ENCODE data around the gene CTU2.
A peak's percentile ranks its signal among the peaks of the same experiment; 100 is the strongest.

Gene CTU2

DNA sequence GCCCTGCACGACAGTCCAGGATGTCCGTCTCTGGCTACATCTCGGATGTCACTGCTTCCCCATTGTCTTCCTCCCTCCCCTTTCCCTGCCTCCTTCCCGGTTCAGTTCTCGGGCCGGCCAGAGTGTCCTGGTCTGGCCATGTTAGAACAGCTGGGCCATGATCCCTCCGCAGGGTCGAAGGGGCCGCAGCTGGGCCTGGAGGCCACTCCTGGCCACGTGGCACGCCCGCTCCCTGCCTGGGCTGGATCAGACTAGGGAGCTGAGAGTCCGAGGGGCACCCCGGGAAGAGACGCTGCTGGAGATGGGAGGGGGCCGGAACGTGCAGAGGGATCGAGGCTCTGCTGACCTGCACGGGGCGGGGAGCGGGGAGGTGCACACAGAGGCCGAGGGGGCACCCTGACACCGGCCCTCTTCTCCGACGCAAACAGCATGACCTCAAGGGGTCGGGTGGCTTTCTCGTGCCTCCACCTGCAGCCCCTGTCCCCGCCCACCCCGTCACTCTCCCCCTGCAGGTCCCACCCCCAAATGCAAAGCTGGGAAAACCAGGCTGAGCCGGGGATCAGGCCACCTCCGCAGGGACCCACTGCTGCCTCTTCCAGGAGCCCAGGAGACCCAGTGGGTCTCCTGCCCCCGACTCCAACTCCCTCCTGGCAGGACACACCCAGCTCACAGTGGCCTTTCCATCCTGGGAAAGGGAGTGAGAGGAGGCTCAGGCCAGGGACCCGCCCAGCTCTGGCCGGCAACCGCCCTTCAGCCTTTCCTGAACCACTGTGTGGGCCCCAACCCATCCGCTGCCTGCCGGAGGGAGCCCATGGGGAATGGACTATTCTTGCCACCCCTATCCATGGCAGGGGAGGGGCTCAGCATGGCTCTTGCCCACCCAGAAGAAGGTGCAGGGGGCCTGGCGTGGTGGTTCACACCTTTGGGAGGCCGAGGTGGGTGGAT, 38.5 kb downstream of the CTU2 start:
- Histone ChIP-seq H3K36me3 (ENCODE audit: control insufficient read depth in 4 of 4, insufficient read depth in 4 of 4, low read length in 3 of 4) (peaks cover 4 to 61% (median 31%) of the 10 kb centered on the region in 4 experiments), H3K27ac (ENCODE audit: insufficient read depth in 1 of 2, low read depth in 1 of 2, low read length in 2 of 2, poor library complexity in 1 of 2, severe bottlenecking in 2 of 2) (no peak overlapping the region), H3K27me3 (replicated peaks in 2 of 5; ENCODE audit: control insufficient read depth in 4 of 5, insufficient read depth in 5 of 5, low read length in 4 of 5) (no peaks in the 10 kb centered on the region), H3K4me3 (ENCODE audit: control insufficient read depth in 1 of 7, extremely low read depth in 1 of 7, insufficient read depth in 4 of 7, low read depth in 2 of 7, low read length in 6 of 7) (no peak overlapping the region), H3K4me1 (ENCODE audit: control extremely low read depth in 1 of 4, control insufficient read depth in 4 of 4, insufficient read depth in 4 of 4, low read length in 3 of 4) (peaks cover 0 to 31% (median 26%) of the 10 kb centered on the region in 4 experiments), H3K9me3 (ENCODE audit: control extremely low read depth in 1 of 5, control insufficient read depth in 4 of 5, insufficient read depth in 2 of 5, low read depth in 1 of 5, low read length in 4 of 5) (no peaks in the 10 kb centered on the region)
- 87% methylated on average over 28 of the region's 39 CpGs for WGBS (ENCODE audit: insufficient coverage)
- ChIA-PET POLR2A (interaction anchor here (0.6 kb wide), 1 partner anchor 496 kb away, joined by 3 read pairs; no protein-coding TSS in a partner anchor), CTCF (interaction anchor here (1.0 to 8.9 kb wide), 11 partner anchors 9 to 468 kb away, joined by 3 to 81 read pairs (median 4); partner anchors contain the start of genes GALNS, PIEZO1 and TRAPPC2L)
- DNase-seq, result no peak

- CTCF ChIA-PET, result interaction anchor here (0.9 to 8.9 kb wide), 12 partner anchors 11 to 466 kb away, joined by 3 to 81 read pairs (median 4); partner anchors contain the start of genes GALNS, PIEZO1 and TRAPPC2L
- peak overlapping the region in 1 of 2 experiments; percentile 14 for H3K27ac ChIP-seq (ENCODE audit: insufficient read depth in 1 of 2, low read depth in 1 of 2, low read length in 2 of 2, poor library complexity in 1 of 2, severe bottlenecking in 2 of 2)
- WGBS (ENCODE audit: insufficient coverage), result 64% methylated on average over 13 of the region's 17 CpGs
These were observed 40.2 kb downstream of the CTU2 start for GRCh38 chr16:88746506-88746905.

GRCh38 chr16:88747588-88748301, 41.4 kb downstream of the CTU2 start:
- Histone ChIP-seq H3K4me1 (ENCODE audit: control extremely low read depth in 1 of 4, control insufficient read depth in 4 of 4, insufficient read depth in 4 of 4, low read length in 3 of 4) (peaks cover 0 to 31% (median 26%) of the 10 kb centered on the region in 4 experiments), H3K27me3 (replicated peaks in 2 of 5; ENCODE audit: control insufficient read depth in 4 of 5, insufficient read depth in 5 of 5, low read length in 4 of 5) (no peaks in the 10 kb centered on the region), H3K4me3 (ENCODE audit: control insufficient read depth in 1 of 7, extremely low read depth in 1 of 7, insufficient read depth in 4 of 7, low read depth in 2 of 7, low read length in 6 of 7) (no peak overlapping the region), H3K36me3 (ENCODE audit: control insufficient read depth in 4 of 4, insufficient read depth in 4 of 4, low read length in 3 of 4) (peaks cover 1 to 58% (median 19%) of the 10 kb centered on the region in 4 experiments), H3K9me3 (ENCODE audit: control extremely low read depth in 1 of 5, control insufficient read depth in 4 of 5, insufficient read depth in 2 of 5, low read depth in 1 of 5, low read length in 4 of 5) (no peaks in the 10 kb centered on the region), H3K27ac (ENCODE audit: insufficient read depth in 1 of 2, low read depth in 1 of 2, low read length in 2 of 2, poor library complexity in 1 of 2, severe bottlenecking in 2 of 2) (peak overlapping the region in 1 of 2 experiments; percentile 34)
- 90% methylated on average over 25 of the region's 26 CpGs for WGBS (ENCODE audit: insufficient coverage)
- ChIA-PET POLR2A (interaction anchor here (0.7 kb wide), 1 partner anchor 10 kb away, joined by 4 read pairs; no protein-coding TSS in a partner anchor), CTCF (interaction anchor here (0.6 to 8.9 kb wide), 11 partner anchors 9 to 106 kb away, joined by 3 to 81 read pairs (median 4); partner anchors contain the start of gene PIEZO1)
- DNase-seq, result peak; percentile 63 to 83 (median 73)

More at GRCh38 chr16:88746506-88746905, 40.2 kb downstream of the CTU2 start:
- no peaks in the 10 kb centered on the region for H3K27me3 ChIP-seq (replicated peaks in 2 of 5; ENCODE audit: control insufficient read depth in 4 of 5, insufficient read depth in 5 of 5, low read length in 4 of 5)
- DNase-seq, result no peak
- POLR2A ChIA-PET, result interaction anchor here (1.0 kb wide), 2 partner anchors 9 kb away, joined by 3 to 5 read pairs; no protein-coding TSS in a partner anchor
- H3K9me3 ChIP-seq (ENCODE audit: control extremely low read depth in 1 of 5, control insufficient read depth in 4 of 5, insufficient read depth in 2 of 5, low read depth in 1 of 5, low read length in 4 of 5), result no peaks in the 10 kb centered on the region
- H3K4me3 ChIP-seq (ENCODE audit: control insufficient read depth in 1 of 7, extremely low read depth in 1 of 7, insufficient read depth in 4 of 7, low read depth in 2 of 7, low read length in 6 of 7), result peak overlapping the region in 1 of 7 experiments; percentile 8
- H3K36me3 ChIP-seq (ENCODE audit: control insufficient read depth in 4 of 4, insufficient read depth in 4 of 4, low read length in 3 of 4), result peaks cover 4 to 57% (median 25%) of the 10 kb centered on the region in 4 experiments
- H3K4me1 ChIP-seq (ENCODE audit: control extremely low read depth in 1 of 4, control insufficient read depth in 4 of 4, insufficient read depth in 4 of 4, low read length in 3 of 4), result peaks cover 0 to 31% (median 26%) of the 10 kb centered on the region in 4 experiments

- ChIA-PET POLR2A (no interaction called here), CTCF (interaction anchor here (0.7 to 8.9 kb wide), 7 partner anchors 9 to 1351 kb away, joined by 3 to 81 read pairs (median 4); partner anchors contain the start of gene PIEZO1)
- Histone ChIP-seq H3K4me1 (ENCODE audit: control extremely low read depth in 1 of 4, control insufficient read depth in 4 of 4, insufficient read depth in 4 of 4, low read length in 3 of 4) (peaks cover 0 to 31% (median 26%) of the 10 kb centered on the region in 4 experiments), H3K36me3 (ENCODE audit: control insufficient read depth in 4 of 4, insufficient read depth in 4 of 4, low read length in 3 of 4) (peaks cover 0 to 54% (median 17%) of the 10 kb centered on the region in 4 experiments), H3K27ac (ENCODE audit: insufficient read depth in 1 of 2, low read depth in 1 of 2, low read length in 2 of 2, poor library complexity in 1 of 2, severe bottlenecking in 2 of 2) (no peak overlapping the region), H3K4me3 (ENCODE audit: control insufficient read depth in 1 of 7, extremely low read depth in 1 of 7, insufficient read depth in 4 of 7, low read depth in 2 of 7, low read length in 6 of 7) (no peak overlapping the region), H3K9me3 (ENCODE audit: control extremely low read depth in 1 of 5, control insufficient read depth in 4 of 5, insufficient read depth in 2 of 5, low read depth in 1 of 5, low read length in 4 of 5) (no peaks in the 10 kb centered on the region), H3K27me3 (replicated peaks in 2 of 5; ENCODE audit: control insufficient read depth in 4 of 5, insufficient read depth in 5 of 5, low read length in 4 of 5) (no peaks in the 10 kb centered on the region)
- DNase-seq, result no peak
- 87% methylated on average over 9 of the region's 12 CpGs for WGBS (ENCODE audit: insufficient coverage)
These were observed 42.1 kb downstream of the CTU2 start for GRCh38 chr16:88748364-88748763.

GRCh38 chr16:88749358-88749757, 43.1 kb downstream of the CTU2 start:
- Histone ChIP-seq H3K27me3 (replicated peaks in 2 of 5; ENCODE audit: control insufficient read depth in 4 of 5, insufficient read depth in 5 of 5, low read length in 4 of 5) (no peaks in the 10 kb centered on the region), H3K4me1 (ENCODE audit: control extremely low read depth in 1 of 4, control insufficient read depth in 4 of 4, insufficient read depth in 4 of 4, low read length in 3 of 4) (peaks cover 0 to 30% (median 20%) of the 10 kb centered on the region in 4 experiments), H3K27ac (ENCODE audit: insufficient read depth in 1 of 2, low read depth in 1 of 2, low read length in 2 of 2, poor library complexity in 1 of 2, severe bottlenecking in 2 of 2) (no peak overlapping the region), H3K36me3 (ENCODE audit: control insufficient read depth in 4 of 4, insufficient read depth in 4 of 4, low read length in 3 of 4) (peaks cover 0 to 55% (median 19%) of the 10 kb centered on the region in 4 experiments), H3K9me3 (ENCODE audit: control extremely low read depth in 1 of 5, control insufficient read depth in 4 of 5, insufficient read depth in 2 of 5, low read depth in 1 of 5, low read length in 4 of 5) (no peaks in the 10 kb centered on the region), H3K4me3 (ENCODE audit: control insufficient read depth in 1 of 7, extremely low read depth in 1 of 7, insufficient read depth in 4 of 7, low read depth in 2 of 7, low read length in 6 of 7) (no peak overlapping the region)
- WGBS (ENCODE audit: insufficient coverage), result 98% methylated on average over 25 of the region's 26 CpGs
- ChIA-PET CTCF (interaction anchor here (1.4 to 8.9 kb wide), 3 partner anchors 8 to 35 kb away, joined by 3 to 81 read pairs (median 53); partner anchors contain the start of gene PIEZO1), POLR2A (no interaction called here)
- peak in 1 of 3 donors; percentile 42 for DNase-seq

DNA sequence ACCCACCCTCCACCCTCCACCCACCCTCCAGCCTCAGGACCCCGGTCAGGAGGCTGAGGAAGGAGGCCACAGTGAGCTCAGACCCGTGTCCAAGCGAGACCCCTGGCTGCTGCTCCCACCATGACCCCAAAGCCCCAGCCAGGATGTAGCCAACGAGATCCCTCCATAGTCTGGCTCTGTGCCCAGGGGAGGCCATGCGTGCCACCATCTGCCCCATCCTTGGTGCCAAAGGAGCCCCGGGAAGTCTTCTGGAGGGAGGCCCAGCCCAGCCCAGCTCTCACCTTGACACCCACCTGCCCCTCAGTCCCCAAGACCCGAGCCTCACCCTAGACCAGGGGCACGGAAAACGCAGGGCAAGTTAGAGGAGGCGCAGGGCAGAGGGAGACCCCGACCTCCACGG, 44.6 kb downstream of the CTU2 start:
- H3K4me1 ChIP-seq (ENCODE audit: control extremely low read depth in 1 of 4, control insufficient read depth in 4 of 4, insufficient read depth in 4 of 4, low read length in 3 of 4), result peaks cover 0 to 22% (median 10%) of the 10 kb centered on the region in 4 experiments
- H3K4me3 ChIP-seq (ENCODE audit: control insufficient read depth in 1 of 7, extremely low read depth in 1 of 7, insufficient read depth in 4 of 7, low read depth in 2 of 7, low read length in 6 of 7), result no peak overlapping the region
- H3K27ac ChIP-seq (ENCODE audit: insufficient read depth in 1 of 2, low read depth in 1 of 2, low read length in 2 of 2, poor library complexity in 1 of 2, severe bottlenecking in 2 of 2), result no peak overlapping the region
- POLR2A ChIA-PET, result interaction anchor here (0.7 kb wide), 1 partner anchor 31 kb away, joined by 3 read pairs; no protein-coding TSS in a partner anchor
- H3K27me3 ChIP-seq (replicated peaks in 2 of 5; ENCODE audit: control insufficient read depth in 4 of 5, insufficient read depth in 5 of 5, low read length in 4 of 5), result no peaks in the 10 kb centered on the region
- 86% methylated on average over 4 of the region's 12 CpGs for WGBS (ENCODE audit: insufficient coverage)
- CTCF ChIA-PET, result interaction anchor here (1.0 to 6.5 kb wide), 4 partner anchors 6 to 19 kb away, joined by 3 to 53 read pairs (median 7); no protein-coding TSS in a partner anchor
- peaks cover 0 to 52% (median 19%) of the 10 kb centered on the region in 4 experiments for H3K36me3 ChIP-seq (ENCODE audit: control insufficient read depth in 4 of 4, insufficient read depth in 4 of 4, low read length in 3 of 4)
- H3K9me3 ChIP-seq (ENCODE audit: control extremely low read depth in 1 of 5, control insufficient read depth in 4 of 5, insufficient read depth in 2 of 5, low read depth in 1 of 5, low read length in 4 of 5), result no peaks in the 10 kb centered on the region
- DNase-seq, result no peak
